Measurements from ENCODE around the gene HCFC1R1. TPM values are rescaled to one million over a fixed set of nuclear protein-coding genes. Genes with fewer than 3 reads are reported as not detected.

HCFC1R1 gene
- total RNA-seq, 1 experiment from 2014 or later, result 75.4 TPM

- no peak for TF ChIP-seq CTCF (IDR thresholded peaks at IDR 0.05; ENCODE audit: unreplicated experiment)
- Mint-ChIP-seq H3K27me3 (ENCODE audit: unreplicated experiment) (no peaks in the 10 kb centered on the region), H3K27ac (ENCODE audit: unreplicated experiment) (no peak overlapping the region), H3K36me3 (ENCODE audit: insufficient read depth, unreplicated experiment) (peaks cover 37% of the 10 kb centered on the region), H3K4me1 (ENCODE audit: low read depth, unreplicated experiment) (peaks cover 34% of the 10 kb centered on the region), H3K4me3 (ENCODE audit: low read depth, unreplicated experiment) (no peak overlapping the region), H3K9me3 (ENCODE audit: low read depth, unreplicated experiment) (no peaks in the 10 kb centered on the region)
- CTCF ChIA-PET, result interaction anchor here (0.7 to 2.1 kb wide), 2 partner anchors 12 to 149 kb away, joined by 9 to 10 read pairs; no protein-coding TSS in a partner anchor
- intact Hi-C loops (cut with micrococcal nuclease; ENCODE audit: unreplicated experiment), result no loop called here
- DNase-seq, result no peak
- BruUV-seq (replicated peaks), result no TSS peak
Measured at GRCh38 chr16:2982402-2982801, 41.3 kb downstream of the HCFC1R1 start.

GRCh38 chr16:2981899-2982250 lies 41.9 kb downstream of the HCFC1R1 start:
- Mint-ChIP-seq H3K4me1 (ENCODE audit: low read depth, unreplicated experiment) (peaks cover 40% of the 10 kb centered on the region), H3K4me3 (ENCODE audit: low read depth, unreplicated experiment) (peak overlapping the region; percentile 88), H3K36me3 (ENCODE audit: insufficient read depth, unreplicated experiment) (peaks cover 37% of the 10 kb centered on the region), H3K9me3 (ENCODE audit: low read depth, unreplicated experiment) (no peaks in the 10 kb centered on the region), H3K27me3 (ENCODE audit: unreplicated experiment) (no peaks in the 10 kb centered on the region), H3K27ac (ENCODE audit: unreplicated experiment) (peak overlapping the region; percentile 61)
- intact Hi-C loops (cut with micrococcal nuclease; ENCODE audit: unreplicated experiment), result no loop called here
- DNase-seq, result no peak
- CTCF ChIA-PET, result interaction anchor here (2.1 kb wide), 1 partner anchor 12 kb away, joined by 10 read pairs; no protein-coding TSS in a partner anchor
- no peak for TF ChIP-seq CTCF (IDR thresholded peaks at IDR 0.05; ENCODE audit: unreplicated experiment)
- BruUV-seq (replicated peaks), result no TSS peak

- intact Hi-C loops (cut with micrococcal nuclease; ENCODE audit: unreplicated experiment), result no loop called here
- H3K36me3 Mint-ChIP-seq (ENCODE audit: insufficient read depth, unreplicated experiment), result peaks cover 37% of the 10 kb centered on the region
- peaks cover 40% of the 10 kb centered on the region for H3K4me1 Mint-ChIP-seq (ENCODE audit: low read depth, unreplicated experiment)
- H3K9me3 Mint-ChIP-seq (ENCODE audit: low read depth, unreplicated experiment), result no peaks in the 10 kb centered on the region
- no peak for DNase-seq
- peak overlapping the region; percentile 88 for H3K4me3 Mint-ChIP-seq (ENCODE audit: low read depth, unreplicated experiment)
- no peaks in the 10 kb centered on the region for H3K27me3 Mint-ChIP-seq (ENCODE audit: unreplicated experiment)
- BruUV-seq (replicated peaks), result no TSS peak
- TF ChIP-seq CTCF (IDR thresholded peaks at IDR 0.05; ENCODE audit: unreplicated experiment), result no peak
- CTCF ChIA-PET, result interaction anchor here (1.9 to 2.1 kb wide), 2 partner anchors 11 kb away, joined by 8 to 10 read pairs; no protein-coding TSS in a partner anchor
- peak overlapping the region; percentile 61 for H3K27ac Mint-ChIP-seq (ENCODE audit: unreplicated experiment)
Measured at GRCh38 chr16:2981177-2981898, 42.4 kb downstream of the HCFC1R1 start.

GRCh38 chr16:2980227-2981176 lies 43.2 kb downstream of the HCFC1R1 start, which contains the start of gene PKMYT1:
Gene PKMYT1, minus strand, starts transcription at chr16:2980446. Its CDS starts 789 bp downstream, at chr16:2979657.
- TSS peak; percentile 89 for BruUV-seq (replicated peaks)

More at GRCh38 chr16:2980227-2981176, 43.2 kb downstream of the HCFC1R1 start, which contains the start of gene PKMYT1:
- Mint-ChIP-seq H3K27ac (ENCODE audit: unreplicated experiment) (peak within 1 kb of the TSS; percentile 82), H3K4me1 (ENCODE audit: low read depth, unreplicated experiment) (peaks cover 40% of the 10 kb centered on the region), H3K9me3 (ENCODE audit: low read depth, unreplicated experiment) (no peaks in the 10 kb centered on the region), H3K4me3 (ENCODE audit: low read depth, unreplicated experiment) (peak within 1 kb of the TSS; percentile 88), H3K27me3 (ENCODE audit: unreplicated experiment) (no peaks in the 10 kb centered on the region), H3K36me3 (ENCODE audit: insufficient read depth, unreplicated experiment) (peaks cover 45% of the 10 kb centered on the region)
- CTCF ChIA-PET, result interaction anchor here (1.3 to 1.9 kb wide), 2 partner anchors 10 to 18 kb away, joined by 4 to 8 read pairs; no protein-coding TSS in a partner anchor
- DNase-seq, result peak; percentile 98
- intact Hi-C loops (cut with micrococcal nuclease; ENCODE audit: unreplicated experiment), result no loop called here
- no peak for TF ChIP-seq CTCF (IDR thresholded peaks at IDR 0.05; ENCODE audit: unreplicated experiment)

Data from Calu3 (cell line).